ENCODE results near the gene MALSU1. TPM values are rescaled to one million over a fixed set of nuclear protein-coding genes. Genes with fewer than 3 reads are reported as not detected.
"Not testable (repeated sequence)": the region's sequence is repeated elsewhere in the genome, so short reads cannot be mapped to it uniquely, and the experiment has no call there.

MALSU1 gene
- total RNA-seq, 4 donors from 2014 or later = 35.7 to 80.2 (median 41.7) TPM

DNA sequence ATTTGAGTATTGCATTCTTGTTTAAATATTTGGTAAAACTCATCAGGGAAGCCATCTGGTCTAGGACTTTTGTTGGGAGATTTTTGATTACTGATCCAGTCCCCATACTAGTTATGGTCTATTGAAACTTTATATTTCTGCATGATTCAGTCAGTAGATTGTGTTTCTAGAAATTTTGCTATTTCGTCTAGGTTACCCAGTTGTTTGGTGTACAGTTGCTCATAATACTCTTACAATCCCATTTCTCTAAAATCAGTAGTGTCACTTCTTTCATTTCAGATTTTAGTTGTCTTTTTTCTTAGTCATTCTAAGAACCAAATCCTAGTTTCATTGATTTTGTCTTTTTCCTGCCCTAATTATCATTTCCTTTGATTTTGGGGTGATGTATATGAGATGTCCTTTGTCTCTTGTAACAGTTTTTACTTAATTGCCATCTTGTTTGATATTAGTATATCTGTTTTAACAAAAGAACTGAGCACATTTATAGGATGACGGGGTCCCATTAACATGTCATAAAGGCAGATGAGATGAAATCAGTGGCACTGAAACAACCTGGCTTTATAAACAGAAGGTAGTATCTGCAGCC lies 7.9 kb downstream of the MALSU1 start:
- no peak for DNase-seq (ENCODE audit: low spot score in 2 of 2)
- peaks cover 47% of the 10 kb centered on the region for H3K36me3 ChIP-seq
- WGBS = 93% methylated on average over 2 of the region's 2 CpGs

DNA sequence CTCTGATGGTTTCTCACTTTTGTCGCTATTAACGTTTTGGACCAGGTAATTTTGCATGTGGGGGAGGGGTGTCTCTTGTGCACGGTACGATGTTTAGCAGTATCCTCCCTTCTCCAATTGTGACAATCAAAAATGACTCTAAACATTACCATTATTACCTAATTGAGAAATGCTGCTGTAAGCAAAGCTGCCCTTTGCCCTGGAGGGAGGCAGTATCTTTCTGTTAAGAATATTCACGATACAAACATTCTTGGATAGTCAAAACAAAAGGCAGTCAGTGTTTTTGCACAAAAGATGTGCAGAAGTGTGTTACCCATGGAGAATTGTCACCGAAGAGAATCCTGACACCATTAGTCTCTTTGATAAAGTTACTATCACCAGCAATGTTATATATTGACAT lies 9.6 kb downstream of the MALSU1 start:
- no peak overlapping the region for H3K27ac ChIP-seq
- no peaks in the 10 kb centered on the region for H3K4me1 ChIP-seq
- no peaks in the 10 kb centered on the region for H3K9me3 ChIP-seq
- no peak for DNase-seq (ENCODE audit: low spot score in 2 of 2)
- 93% methylated on average over 6 of the region's 6 CpGs for WGBS
- H3K36me3 ChIP-seq = peaks cover 40% of the 10 kb centered on the region
- H3K4me3 ChIP-seq = no peak overlapping the region
- H3K27me3 ChIP-seq = no peaks in the 10 kb centered on the region
- TF ChIP-seq EP300 (IDR thresholded peaks at IDR 0.05) = no peak
- TF ChIP-seq, protein P1, sequence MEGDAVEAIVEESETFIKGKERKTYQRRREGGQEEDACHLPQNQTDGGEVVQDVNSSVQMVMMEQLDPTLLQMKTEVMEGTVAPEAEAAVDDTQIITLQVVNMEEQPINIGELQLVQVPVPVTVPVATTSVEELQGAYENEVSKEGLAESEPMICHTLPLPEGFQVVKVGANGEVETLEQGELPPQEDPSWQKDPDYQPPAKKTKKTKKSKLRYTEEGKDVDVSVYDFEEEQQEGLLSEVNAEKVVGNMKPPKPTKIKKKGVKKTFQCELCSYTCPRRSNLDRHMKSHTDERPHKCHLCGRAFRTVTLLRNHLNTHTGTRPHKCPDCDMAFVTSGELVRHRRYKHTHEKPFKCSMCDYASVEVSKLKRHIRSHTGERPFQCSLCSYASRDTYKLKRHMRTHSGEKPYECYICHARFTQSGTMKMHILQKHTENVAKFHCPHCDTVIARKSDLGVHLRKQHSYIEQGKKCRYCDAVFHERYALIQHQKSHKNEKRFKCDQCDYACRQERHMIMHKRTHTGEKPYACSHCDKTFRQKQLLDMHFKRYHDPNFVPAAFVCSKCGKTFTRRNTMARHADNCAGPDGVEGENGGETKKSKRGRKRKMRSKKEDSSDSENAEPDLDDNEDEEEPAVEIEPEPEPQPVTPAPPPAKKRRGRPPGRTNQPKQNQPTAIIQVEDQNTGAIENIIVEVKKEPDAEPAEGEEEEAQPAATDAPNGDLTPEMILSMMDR (IDR thresholded peaks at IDR 0.05) = no peak
- TF ChIP-seq POLR2AphosphoS5 (IDR thresholded peaks at IDR 0.05) = no peak
- no peak for TF ChIP-seq POLR2A (IDR thresholded peaks at IDR 0.05)

More for the DNA sequence above, 7.9 kb downstream of the MALSU1 start:
- H3K27me3 ChIP-seq = no peaks in the 10 kb centered on the region
- no peak overlapping the region for H3K4me3 ChIP-seq
- TF ChIP-seq, protein P1 (IDR thresholded peaks at IDR 0.05) = no peak
- TF ChIP-seq EP300 (IDR thresholded peaks at IDR 0.05) (no peak), POLR2A (IDR thresholded peaks at IDR 0.05) (no peak), POLR2AphosphoS5 (IDR thresholded peaks at IDR 0.05) (no peak)
- H3K4me1 ChIP-seq = peaks cover 5% of the 10 kb centered on the region
- no peak overlapping the region for H3K27ac ChIP-seq
- H3K9me3 ChIP-seq = no peaks in the 10 kb centered on the region

DNA sequence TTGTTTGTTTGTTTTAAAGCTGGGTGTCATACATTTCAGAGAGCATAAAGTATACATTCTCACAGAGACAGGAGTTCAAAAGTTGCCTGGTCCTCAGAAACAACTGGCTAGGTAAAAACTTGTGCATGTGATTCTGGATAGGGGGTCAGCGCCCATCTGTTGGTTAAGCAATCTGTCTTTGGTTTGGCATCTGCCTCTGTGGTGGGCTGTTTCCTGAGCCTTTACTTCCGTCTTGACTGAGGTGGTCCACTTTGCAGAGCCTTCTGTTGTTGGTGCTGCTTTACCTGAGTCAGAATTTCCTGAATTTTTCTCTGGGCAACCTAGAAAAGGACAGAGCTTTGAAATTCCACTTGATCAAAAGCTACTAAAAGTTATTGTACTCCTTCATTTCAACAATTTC lies 13.0 kb downstream of the MALSU1 start:
- H3K4me1 ChIP-seq; H3K4me3 ChIP-seq; H3K27ac ChIP-seq; H3K27me3 ChIP-seq; DNase-seq (ENCODE audit: low spot score in 2 of 2); H3K9me3 ChIP-seq: not testable (repeated sequence)
- peaks cover 40% of the 10 kb centered on the region for H3K36me3 ChIP-seq
- WGBS = 67% methylated on average over 2 of the region's 2 CpGs

DNA sequence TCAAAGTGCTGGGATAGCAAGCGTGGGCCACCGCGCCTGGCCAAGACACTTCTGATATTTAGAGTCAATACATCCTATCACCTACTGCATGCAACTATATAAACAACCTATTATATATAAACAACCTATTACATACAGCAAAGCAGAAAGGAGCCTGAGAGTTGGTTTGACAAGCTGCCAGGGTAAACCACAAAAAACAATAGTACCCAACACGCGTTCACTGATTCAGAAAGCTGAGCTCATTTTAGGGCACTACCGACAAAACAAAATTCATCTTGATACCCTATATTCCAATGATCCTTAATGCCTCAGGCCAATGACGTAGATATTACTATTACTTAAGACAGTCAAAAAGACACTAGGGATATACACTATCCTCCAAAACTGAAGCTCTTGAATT lies 16.2 kb downstream of the MALSU1 start:
- TF ChIP-seq EP300 (IDR thresholded peaks at IDR 0.05) = no peak
- TF ChIP-seq, protein P1 (IDR thresholded peaks at IDR 0.05) = no peak
- no peak overlapping the region for H3K4me3 ChIP-seq
- WGBS = 82% methylated on average over 7 of the region's 7 CpGs
- H3K4me1 ChIP-seq = no peaks in the 10 kb centered on the region
- DNase-seq (ENCODE audit: low spot score in 2 of 2) = no peak
- no peaks in the 10 kb centered on the region for H3K9me3 ChIP-seq
- peaks cover 9% of the 10 kb centered on the region for H3K36me3 ChIP-seq
- H3K27me3 ChIP-seq = no peaks in the 10 kb centered on the region
- no peak overlapping the region for H3K27ac ChIP-seq

DNA sequence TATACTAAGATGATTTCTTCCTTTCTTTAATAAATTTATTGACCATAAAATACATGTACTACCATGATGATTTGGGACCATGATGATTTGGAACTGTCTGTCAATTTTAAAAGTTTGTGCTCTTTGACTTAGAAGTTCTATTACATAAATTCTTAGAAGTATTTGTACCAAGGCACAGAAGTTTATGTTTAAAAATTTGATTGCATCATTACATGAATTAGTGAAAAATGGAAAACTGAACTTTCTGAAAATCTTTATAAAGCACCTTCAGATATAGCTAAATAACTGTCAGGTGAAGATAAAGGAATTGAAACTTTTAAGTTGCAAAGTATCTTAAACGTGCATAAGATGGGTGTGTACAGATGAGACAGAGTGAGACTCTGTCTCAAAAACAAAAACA lies 32.0 kb downstream of the MALSU1 start:
- H3K4me3 ChIP-seq = no peak overlapping the region
- WGBS = 83% methylated on average over 1 of the region's 1 CpG
- no peaks in the 10 kb centered on the region for H3K36me3 ChIP-seq
- TF ChIP-seq EP300 (IDR thresholded peaks at IDR 0.05) = no peak
- TF ChIP-seq POLR2AphosphoS5 (IDR thresholded peaks at IDR 0.05) = no peak
- TF ChIP-seq POLR2A (IDR thresholded peaks at IDR 0.05) = no peak
- TF ChIP-seq, protein P1 (IDR thresholded peaks at IDR 0.05) = no peak
- H3K27ac ChIP-seq = no peak overlapping the region
- no peaks in the 10 kb centered on the region for H3K9me3 ChIP-seq
- peaks cover 15% of the 10 kb centered on the region for H3K4me1 ChIP-seq
- no peaks in the 10 kb centered on the region for H3K27me3 ChIP-seq
- DNase-seq (ENCODE audit: low spot score in 2 of 2) = no peak

DNA sequence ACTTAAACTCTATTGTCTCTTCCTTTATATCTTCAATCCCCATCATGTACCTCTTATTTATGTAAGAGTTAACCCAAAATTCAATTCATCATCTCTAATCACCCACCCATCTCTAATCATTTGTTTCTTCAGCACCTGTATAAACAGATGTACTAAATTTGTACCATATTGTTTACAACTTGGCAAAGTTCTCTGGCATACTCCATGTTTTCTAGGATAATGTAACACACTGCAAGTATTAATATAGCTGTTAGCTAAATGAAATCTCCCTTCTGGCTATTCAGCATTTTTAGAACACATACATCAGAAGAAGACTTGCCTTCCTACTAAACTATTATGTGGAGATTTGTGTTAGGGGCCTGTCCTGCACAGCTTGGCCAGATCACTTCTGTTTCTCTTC lies 33.1 kb downstream of the MALSU1 start:
- H3K27ac ChIP-seq = no peak overlapping the region
- H3K36me3 ChIP-seq = no peaks in the 10 kb centered on the region
- H3K4me1 ChIP-seq = peaks cover 15% of the 10 kb centered on the region
- H3K4me3 ChIP-seq = no peak overlapping the region
- H3K9me3 ChIP-seq = no peaks in the 10 kb centered on the region
- H3K27me3 ChIP-seq = no peaks in the 10 kb centered on the region
- no peak for TF ChIP-seq POLR2AphosphoS5 (IDR thresholded peaks at IDR 0.05)
- no peak for TF ChIP-seq EP300 (IDR thresholded peaks at IDR 0.05)
- TF ChIP-seq POLR2A (IDR thresholded peaks at IDR 0.05) = no peak
- TF ChIP-seq, protein P1 (IDR thresholded peaks at IDR 0.05) = no peak
- DNase-seq (ENCODE audit: low spot score in 2 of 2) = no peak
